ENCODE measurements around the gene RPP30. TPM values are rescaled to one million over a fixed set of nuclear protein-coding genes. Genes with fewer than 3 reads are reported as not detected.

RPP30 gene
- total RNA-seq, 1 donor: 43.1 TPM

- Histone ChIP-seq H2AFZ (ENCODE audit: low read length) (no peak overlapping the region), H3K36me3 (ENCODE audit: insufficient read depth, low read length) (peaks cover 5% of the 10 kb centered on the region), H3K27me3 (ENCODE audit: insufficient read depth, low read length) (no peaks in the 10 kb centered on the region), H3K4me1 (ENCODE audit: insufficient read depth, low read length) (no peaks in the 10 kb centered on the region), H3K79me2 (ENCODE audit: insufficient read depth, low read length) (no peaks in the 10 kb centered on the region), H4K20me1 (ENCODE audit: insufficient read depth, low read length) (no peaks in the 10 kb centered on the region), H3K9me3 (ENCODE audit: low read depth, low read length) (no peaks in the 10 kb centered on the region), H3K4me3 (ENCODE audit: insufficient read depth, low read length) (no peak overlapping the region), H3K4me2 (ENCODE audit: insufficient read depth, low read length) (no peak overlapping the region), H3K27ac (ENCODE audit: low read depth, low read length) (no peak overlapping the region)
- DNase-seq (ENCODE audit: insufficient read length, low spot score, missing footprints): no peak
- TF ChIP-seq CTCF (IDR thresholded peaks at IDR 0.05; ENCODE audit: extremely low read depth, low read depth, low read length): no peak
Observed at GRCh38 chr10:90905925-90906324, 34.2 kb downstream of the RPP30 start.

- H3K9me3 ChIP-seq (ENCODE audit: low read depth, low read length): no peaks in the 10 kb centered on the region
- peaks cover under 1% of the 10 kb centered on the region for H3K4me1 ChIP-seq (ENCODE audit: insufficient read depth, low read length)
- no peaks in the 10 kb centered on the region for H3K27me3 ChIP-seq (ENCODE audit: insufficient read depth, low read length)
- H3K4me2 ChIP-seq (ENCODE audit: insufficient read depth, low read length): no peak overlapping the region
- no peaks in the 10 kb centered on the region for H3K79me2 ChIP-seq (ENCODE audit: insufficient read depth, low read length)
- peaks cover 3% of the 10 kb centered on the region for H3K36me3 ChIP-seq (ENCODE audit: insufficient read depth, low read length)
- H3K4me3 ChIP-seq (ENCODE audit: insufficient read depth, low read length): no peak overlapping the region
- H2AFZ ChIP-seq (ENCODE audit: low read length): no peak overlapping the region
- no peaks in the 10 kb centered on the region for H4K20me1 ChIP-seq (ENCODE audit: insufficient read depth, low read length)
- DNase-seq (ENCODE audit: insufficient read length, low spot score, missing footprints): no peak
- no peak overlapping the region for H3K27ac ChIP-seq (ENCODE audit: low read depth, low read length)
- TF ChIP-seq CTCF (IDR thresholded peaks at IDR 0.05; ENCODE audit: extremely low read depth, low read depth, low read length): no peak
Observed at GRCh38 chr10:90906596-90906995, 34.8 kb downstream of the RPP30 start.

- Histone ChIP-seq H3K4me3 (ENCODE audit: insufficient read depth, low read length) (no peak overlapping the region), H3K9me3 (ENCODE audit: low read depth, low read length) (no peaks in the 10 kb centered on the region), H3K27me3 (ENCODE audit: insufficient read depth, low read length) (no peaks in the 10 kb centered on the region), H3K4me1 (ENCODE audit: insufficient read depth, low read length) (peaks cover 11% of the 10 kb centered on the region), H3K36me3 (ENCODE audit: insufficient read depth, low read length) (peaks cover 17% of the 10 kb centered on the region), H3K27ac (ENCODE audit: low read depth, low read length) (no peak overlapping the region), H2AFZ (ENCODE audit: low read length) (peak overlapping the region; percentile 48), H4K20me1 (ENCODE audit: insufficient read depth, low read length) (no peaks in the 10 kb centered on the region), H3K79me2 (ENCODE audit: insufficient read depth, low read length) (no peaks in the 10 kb centered on the region), H3K4me2 (ENCODE audit: insufficient read depth, low read length) (no peak overlapping the region)
- TF ChIP-seq CTCF (IDR thresholded peaks at IDR 0.05; ENCODE audit: extremely low read depth, low read depth, low read length): peak; percentile 81
- no peak for DNase-seq (ENCODE audit: insufficient read length, low spot score, missing footprints)
Observed at GRCh38 chr10:90911133-90912051, 39.6 kb downstream of the RPP30 start.

GRCh38 chr10:90912174-90912573 is 40.4 kb downstream of the RPP30 start:
- no peak overlapping the region for H2AFZ ChIP-seq (ENCODE audit: low read length)
- no peak for TF ChIP-seq CTCF (IDR thresholded peaks at IDR 0.05; ENCODE audit: extremely low read depth, low read depth, low read length)
- H3K4me3 ChIP-seq (ENCODE audit: insufficient read depth, low read length): no peak overlapping the region
- no peak for DNase-seq (ENCODE audit: insufficient read length, low spot score, missing footprints)
- no peaks in the 10 kb centered on the region for H3K9me3 ChIP-seq (ENCODE audit: low read depth, low read length)
- H4K20me1 ChIP-seq (ENCODE audit: insufficient read depth, low read length): no peaks in the 10 kb centered on the region
- no peak overlapping the region for H3K4me2 ChIP-seq (ENCODE audit: insufficient read depth, low read length)
- H3K36me3 ChIP-seq (ENCODE audit: insufficient read depth, low read length): peaks cover 17% of the 10 kb centered on the region
- H3K4me1 ChIP-seq (ENCODE audit: insufficient read depth, low read length): peaks cover 11% of the 10 kb centered on the region
- H3K27me3 ChIP-seq (ENCODE audit: insufficient read depth, low read length): no peaks in the 10 kb centered on the region
- no peaks in the 10 kb centered on the region for H3K79me2 ChIP-seq (ENCODE audit: insufficient read depth, low read length)
- no peak overlapping the region for H3K27ac ChIP-seq (ENCODE audit: low read depth, low read length)
